HEK293 (cell line): ENCODE measurements around the gene LDB2.

ENCODE experiments used
- CTCF ChIA-PET: fragments of 350-600 bp; formaldehyde crosslinking; extraction: SDS; loops from one replicate; lab custom pipeline; 2021; ENCODE audit warnings: antibody characterized with exemption; lab: Yijun Ruan, JAX
- POLR2A ChIA-PET: fragments of 300-600 bp; formaldehyde crosslinking; extraction: SDS; loops from one replicate; lab custom pipeline; 2020; ENCODE audit warnings: antibody characterized with exemption, inconsistent platforms; lab: Yijun Ruan, JAX
- H3K27ac ChIP-seq: fragments of 200-500 bp; sonication (Bioruptor generic); 2 replicates; pipeline ENCODE4 v1.5.1; 2014; ENCODE audit warnings: low read depth, low read length, control low read depth, inconsistent platforms; ENCODE audit errors: extremely low read depth
- H3K36me3 ChIP-seq, 2 experiments: fragments of 200-500 bp in 1 of 2; sonication (Bioruptor generic) in 1 of 2; 1 replicate in 1 of 2; 2 replicates in 1 of 2; pipeline ENCODE4 v1.5.1; 2014 to 2017; ENCODE audit warnings: inconsistent platforms in 2 of 2, low read length in 2 of 2; ENCODE audit not compliant: control insufficient read depth in 2 of 2, insufficient read depth in 1 of 2
- H3K4me1 ChIP-seq: fragments of 200-500 bp; sonication (Bioruptor generic); 2 replicates; pipeline ENCODE4 v1.5.1; 2014; ENCODE audit warnings: mild to moderate bottlenecking, low read length, inconsistent platforms; ENCODE audit not compliant: control insufficient read depth, insufficient read depth
- H3K4me3 ChIP-seq: 2 replicates; pipeline ENCODE4 v1.5.1; 2011; ENCODE audit warnings: low read depth, mild to moderate bottlenecking, control low read depth, low read length, moderate library complexity
- H3K9me3 ChIP-seq: fragments of 200-500 bp; sonication (Bioruptor generic); 2 replicates; pipeline ENCODE4 v1.5.1; 2014; ENCODE audit warnings: low read depth, low read length, inconsistent platforms; ENCODE audit not compliant: control insufficient read depth, insufficient read depth
- GLI2 ChIP-seq: fragments of 450-650 bp; formaldehyde crosslinking; IDR thresholded peaks from 2 replicates; pipeline ENCODE4; 2017; ENCODE audit warnings: missing biosample characterization, missing genetic modification characterization, low read depth, borderline replicate concordance
- GLIS1 ChIP-seq: fragments of 450-650 bp; formaldehyde crosslinking; IDR thresholded peaks from 2 replicates; pipeline ENCODE4 v1.5.1; 2016; ENCODE audit warnings: missing biosample characterization, missing genetic modification characterization
- HOXD13 ChIP-seq: sonication (generic); formaldehyde crosslinking; IDR thresholded peaks from 2 replicates; pipeline ENCODE4 v1.8.0; 2022; ENCODE audit warnings: missing genetic modification reagents, borderline replicate concordance
- SALL2 ChIP-seq: fragments of 450-650 bp; formaldehyde crosslinking; IDR thresholded peaks from 2 replicates; pipeline ENCODE4 v1.5.0; 2017; ENCODE audit warnings: missing biosample characterization, mild to moderate bottlenecking, missing genetic modification characterization, borderline replicate concordance
- SCRT1 ChIP-seq: fragments of 450-650 bp; formaldehyde crosslinking; IDR thresholded peaks from 2 replicates; pipeline ENCODE4 v1.5.1; 2016; ENCODE audit warnings: missing biosample characterization, missing genetic modification characterization, borderline replicate concordance
- ZFP3 ChIP-seq: fragments of 450-650 bp; formaldehyde crosslinking; IDR thresholded peaks from 2 replicates; pipeline ENCODE4 v1.5.1; 2016; ENCODE audit warnings: low read depth, missing biosample characterization, missing genetic modification characterization
- ZFP41 ChIP-seq: fragments of 450-650 bp; formaldehyde crosslinking; IDR thresholded peaks from 2 replicates; pipeline ENCODE4 v1.5.1; 2016; ENCODE audit warnings: missing biosample characterization, missing genetic modification characterization, borderline replicate concordance
- ZNF202 ChIP-seq: fragments of 450-650 bp; formaldehyde crosslinking; IDR thresholded peaks from 2 replicates; pipeline ENCODE4 v1.5.1; 2016; ENCODE audit warnings: missing biosample characterization, missing genetic modification characterization, borderline replicate concordance
- ZNF239 ChIP-seq: fragments of 450-650 bp; formaldehyde crosslinking; IDR thresholded peaks from 2 replicates; pipeline ENCODE4 v1.5.1; 2016; ENCODE audit warnings: missing biosample characterization, missing genetic modification characterization
- ZNF311 ChIP-seq: fragments of 450-650 bp; formaldehyde crosslinking; IDR thresholded peaks from 2 replicates; pipeline ENCODE4 v1.5.1; 2017; ENCODE audit warnings: missing biosample characterization, missing genetic modification characterization, borderline replicate concordance
- ZNF394 ChIP-seq: fragments of 450-650 bp; formaldehyde crosslinking; IDR thresholded peaks from 2 replicates; pipeline ENCODE4 v1.5.1; 2016; ENCODE audit warnings: missing biosample characterization, missing genetic modification characterization, mild to moderate bottlenecking, moderate library complexity, borderline replicate concordance
- ZNF473 ChIP-seq: fragments of 450-650 bp; formaldehyde crosslinking; IDR thresholded peaks from 2 replicates; pipeline ENCODE4 v1.5.1; 2017; ENCODE audit warnings: missing biosample characterization, missing genetic modification characterization
- ZNF529 ChIP-seq: fragments of 450-650 bp; formaldehyde crosslinking; IDR thresholded peaks from 2 replicates; pipeline ENCODE4 v1.5.1; 2017; ENCODE audit warnings: missing genetic modification characterization, missing biosample characterization; ENCODE audit not compliant: insufficient replicate concordance
- ZNF747 ChIP-seq: fragments of 450-650 bp; formaldehyde crosslinking; IDR thresholded peaks from 2 replicates; pipeline ENCODE4 v1.5.1; 2016; ENCODE audit warnings: missing biosample characterization, missing genetic modification characterization
- TF ChIP-seq, protein P1 (sequence below): fragments of 450-650 bp; IDR thresholded peaks from 2 replicates; pipeline ENCODE4 v1.5.1; 2018; ENCODE audit warnings: missing biosample characterization, mild to moderate bottlenecking, missing genetic modification characterization
- TF ChIP-seq, protein P2 (sequence below): fragments of 450-650 bp; formaldehyde crosslinking; IDR thresholded peaks from 2 replicates; pipeline ENCODE4; 2016; ENCODE audit warnings: missing biosample characterization, missing genetic modification characterization
- TF ChIP-seq, protein P3 (sequence below): fragments of 450-650 bp; formaldehyde crosslinking; IDR thresholded peaks from 2 replicates; pipeline ENCODE4 v1.5.1; 2016; ENCODE audit warnings: missing biosample characterization, missing genetic modification characterization
- TF ChIP-seq, protein P4 (sequence below): fragments of 450-650 bp; IDR thresholded peaks from 2 replicates; pipeline ENCODE4 v1.5.1; 2018; ENCODE audit warnings: missing biosample characterization, missing genetic modification characterization
- TF ChIP-seq, protein P5 (sequence below): fragments of 450-650 bp; formaldehyde crosslinking; IDR thresholded peaks from 2 replicates; pipeline ENCODE4 v1.5.1; 2016; ENCODE audit warnings: missing biosample characterization, missing genetic modification characterization

The LDB2 gene

DNA sequence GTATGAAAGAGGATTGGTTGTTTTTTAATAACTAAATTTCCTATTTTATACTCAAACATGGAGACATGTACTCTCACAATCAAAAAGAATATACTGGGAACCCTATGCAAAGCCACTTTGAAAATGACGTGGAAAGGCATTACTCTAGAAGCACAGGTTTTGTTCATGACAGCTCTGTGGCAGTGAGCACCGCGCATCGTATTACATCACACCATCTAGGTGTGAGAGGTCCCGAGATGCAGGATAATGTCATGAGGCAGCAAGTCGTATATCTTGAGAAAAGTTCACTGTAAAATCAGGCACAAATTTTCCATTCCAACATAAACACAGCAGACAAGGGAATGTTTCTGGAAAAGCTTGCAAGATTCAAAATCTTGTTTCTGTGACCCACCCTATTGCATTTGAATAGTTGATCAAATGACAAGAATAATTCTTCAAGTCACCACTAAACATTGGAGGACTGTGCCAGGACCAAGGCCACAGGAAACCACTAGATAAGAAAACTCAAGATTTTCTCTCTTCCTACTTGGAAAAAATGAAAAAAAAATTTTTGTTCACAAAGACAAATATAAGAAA lies 127.6 kb downstream of the LDB2 start:
- H3K27ac ChIP-seq = no peak overlapping the region
- no peak overlapping the region for H3K4me3 ChIP-seq
- TF ChIP-seq, protein P1, sequence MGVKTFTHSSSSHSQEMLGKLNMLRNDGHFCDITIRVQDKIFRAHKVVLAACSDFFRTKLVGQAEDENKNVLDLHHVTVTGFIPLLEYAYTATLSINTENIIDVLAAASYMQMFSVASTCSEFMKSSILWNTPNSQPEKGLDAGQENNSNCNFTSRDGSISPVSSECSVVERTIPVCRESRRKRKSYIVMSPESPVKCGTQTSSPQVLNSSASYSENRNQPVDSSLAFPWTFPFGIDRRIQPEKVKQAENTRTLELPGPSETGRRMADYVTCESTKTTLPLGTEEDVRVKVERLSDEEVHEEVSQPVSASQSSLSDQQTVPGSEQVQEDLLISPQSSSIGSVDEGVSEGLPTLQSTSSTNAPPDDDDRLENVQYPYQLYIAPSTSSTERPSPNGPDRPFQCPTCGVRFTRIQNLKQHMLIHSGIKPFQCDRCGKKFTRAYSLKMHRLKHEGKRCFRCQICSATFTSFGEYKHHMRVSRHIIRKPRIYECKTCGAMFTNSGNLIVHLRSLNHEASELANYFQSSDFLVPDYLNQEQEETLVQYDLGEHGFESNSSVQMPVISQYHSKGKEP = no peak
- TF ChIP-seq ZNF747 (tag by site-specific recombination) = no peak
- TF ChIP-seq, protein P2, sequence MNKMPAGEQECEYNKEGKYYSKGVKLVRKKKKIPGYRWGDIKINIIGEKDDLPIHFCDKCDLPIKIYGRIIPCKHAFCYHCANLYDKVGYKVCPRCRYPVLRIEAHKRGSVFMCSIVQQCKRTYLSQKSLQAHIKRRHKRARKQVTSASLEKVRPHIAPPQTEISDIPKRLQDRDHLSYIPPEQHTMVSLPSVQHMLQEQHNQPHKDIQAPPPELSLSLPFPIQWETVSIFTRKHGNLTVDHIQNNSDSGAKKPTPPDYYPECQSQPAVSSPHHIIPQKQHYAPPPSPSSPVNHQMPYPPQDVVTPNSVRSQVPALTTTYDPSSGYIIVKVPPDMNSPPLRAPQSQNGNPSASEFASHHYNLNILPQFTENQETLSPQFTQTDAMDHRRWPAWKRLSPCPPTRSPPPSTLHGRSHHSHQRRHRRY = no peak
- TF ChIP-seq ZNF202 (tag by site-specific recombination) = no peak
- TF ChIP-seq ZFP41 = no peak
- no peak for TF ChIP-seq HOXD13 (CRISPR knock-in tag)
- TF ChIP-seq ZNF239 = no peak
- TF ChIP-seq ZFP3 (tag by site-specific recombination) = no peak
- TF ChIP-seq ZNF394 (tag by site-specific recombination) = no peak
- no peak for TF ChIP-seq ZNF473 (tag by site-specific recombination)
- no peak for TF ChIP-seq ZNF311 (tag by site-specific recombination)
- TF ChIP-seq SCRT1 (tag by site-specific recombination) = no peak
- TF ChIP-seq GLI2 (tag by site-specific recombination) = no peak
- TF ChIP-seq SALL2 = no peak
- no peak for TF ChIP-seq GLIS1 (tag by site-specific recombination)
- TF ChIP-seq, protein P3, sequence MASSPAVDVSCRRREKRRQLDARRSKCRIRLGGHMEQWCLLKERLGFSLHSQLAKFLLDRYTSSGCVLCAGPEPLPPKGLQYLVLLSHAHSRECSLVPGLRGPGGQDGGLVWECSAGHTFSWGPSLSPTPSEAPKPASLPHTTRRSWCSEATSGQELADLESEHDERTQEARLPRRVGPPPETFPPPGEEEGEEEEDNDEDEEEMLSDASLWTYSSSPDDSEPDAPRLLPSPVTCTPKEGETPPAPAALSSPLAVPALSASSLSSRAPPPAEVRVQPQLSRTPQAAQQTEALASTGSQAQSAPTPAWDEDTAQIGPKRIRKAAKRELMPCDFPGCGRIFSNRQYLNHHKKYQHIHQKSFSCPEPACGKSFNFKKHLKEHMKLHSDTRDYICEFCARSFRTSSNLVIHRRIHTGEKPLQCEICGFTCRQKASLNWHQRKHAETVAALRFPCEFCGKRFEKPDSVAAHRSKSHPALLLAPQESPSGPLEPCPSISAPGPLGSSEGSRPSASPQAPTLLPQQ = no peak
- no peak for TF ChIP-seq ZNF529 (tag by site-specific recombination)
- TF ChIP-seq, protein P4, sequence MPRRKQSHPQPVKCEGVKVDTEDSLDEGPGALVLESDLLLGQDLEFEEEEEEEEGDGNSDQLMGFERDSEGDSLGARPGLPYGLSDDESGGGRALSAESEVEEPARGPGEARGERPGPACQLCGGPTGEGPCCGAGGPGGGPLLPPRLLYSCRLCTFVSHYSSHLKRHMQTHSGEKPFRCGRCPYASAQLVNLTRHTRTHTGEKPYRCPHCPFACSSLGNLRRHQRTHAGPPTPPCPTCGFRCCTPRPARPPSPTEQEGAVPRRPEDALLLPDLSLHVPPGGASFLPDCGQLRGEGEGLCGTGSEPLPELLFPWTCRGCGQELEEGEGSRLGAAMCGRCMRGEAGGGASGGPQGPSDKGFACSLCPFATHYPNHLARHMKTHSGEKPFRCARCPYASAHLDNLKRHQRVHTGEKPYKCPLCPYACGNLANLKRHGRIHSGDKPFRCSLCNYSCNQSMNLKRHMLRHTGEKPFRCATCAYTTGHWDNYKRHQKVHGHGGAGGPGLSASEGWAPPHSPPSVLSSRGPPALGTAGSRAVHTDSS (tag by site-specific recombination) = no peak
- TF ChIP-seq, protein P5, sequence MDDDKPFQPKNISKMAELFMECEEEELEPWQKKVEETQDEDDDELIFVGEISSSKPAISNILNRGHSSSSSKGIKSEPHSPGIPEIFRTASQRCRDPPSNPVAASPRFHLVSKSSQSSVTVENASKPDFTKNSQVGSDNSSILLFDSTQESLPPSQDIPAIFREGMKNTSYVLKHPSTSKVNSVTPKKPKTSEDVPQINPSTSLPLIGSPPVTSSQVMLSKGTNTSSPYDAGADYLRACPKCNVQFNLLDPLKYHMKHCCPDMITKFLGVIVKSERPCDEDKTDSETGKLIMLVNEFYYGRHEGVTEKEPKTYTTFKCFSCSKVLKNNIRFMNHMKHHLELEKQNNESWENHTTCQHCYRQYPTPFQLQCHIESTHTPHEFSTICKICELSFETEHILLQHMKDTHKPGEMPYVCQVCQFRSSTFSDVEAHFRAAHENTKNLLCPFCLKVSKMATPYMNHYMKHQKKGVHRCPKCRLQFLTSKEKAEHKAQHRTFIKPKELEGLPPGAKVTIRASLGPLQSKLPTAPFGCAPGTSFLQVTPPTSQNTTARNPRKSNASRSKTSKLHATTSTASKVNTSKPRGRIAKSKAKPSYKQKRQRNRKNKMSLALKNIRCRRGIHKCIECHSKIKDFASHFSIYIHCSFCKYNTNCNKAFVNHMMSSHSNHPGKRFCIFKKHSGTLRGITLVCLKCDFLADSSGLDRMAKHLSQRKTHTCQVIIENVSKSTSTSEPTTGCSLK (tag by site-specific recombination) = no peak
- no peaks in the 10 kb centered on the region for H3K9me3 ChIP-seq
- H3K36me3 ChIP-seq = no peaks in the 10 kb centered on the region
- ChIA-PET POLR2A (no interaction called here), CTCF (no interaction called here)
- H3K4me1 ChIP-seq = no peaks in the 10 kb centered on the region
